GM10847 (cell line): Measurements from ENCODE around the gene ACOXL.

Experiments used
- POLR2A ChIP-seq: IDR thresholded peaks from 2 replicates; pipeline ENCODE4 v1.6.1; 2011; ENCODE audit not compliant: insufficient read length; ENCODE audit errors: extremely low read depth

Gene ACOXL

GRCh38 chr2:110866045-110866444 lies 133.7 kb downstream of the ACOXL start:
- TF ChIP-seq POLR2A = no peak

GRCh38 chr2:110866466-110866865 lies 134.1 kb downstream of the ACOXL start:
- no peak for TF ChIP-seq POLR2A

GRCh38 chr2:110867078-110867477 lies 134.7 kb downstream of the ACOXL start:
- no peak for TF ChIP-seq POLR2A

GRCh38 chr2:110868971-110869370 lies 136.6 kb downstream of the ACOXL start:
- TF ChIP-seq POLR2A = no peak

GRCh38 chr2:110869472-110870446 lies 137.4 kb downstream of the ACOXL start:
- no peak for TF ChIP-seq POLR2A

GRCh38 chr2:110870545-110870944 lies 138.2 kb downstream of the ACOXL start:
- no peak for TF ChIP-seq POLR2A

GRCh38 chr2:110871637-110872036 lies 139.3 kb downstream of the ACOXL start:
- no peak for TF ChIP-seq POLR2A

- no peak for TF ChIP-seq POLR2A
These were observed 140.1 kb downstream of the ACOXL start for GRCh38 chr2:110872521-110872920.

- no peak for TF ChIP-seq POLR2A
These were observed 140.7 kb downstream of the ACOXL start for GRCh38 chr2:110873056-110873502.

GRCh38 chr2:110873597-110874452 lies 141.5 kb downstream of the ACOXL start:
- TF ChIP-seq POLR2A = no peak

- no peak for TF ChIP-seq POLR2A
These were observed 142.3 kb downstream of the ACOXL start for GRCh38 chr2:110874453-110875383.

GRCh38 chr2:110875384-110875725 lies 143.0 kb downstream of the ACOXL start:
- TF ChIP-seq POLR2A = no peak

- TF ChIP-seq POLR2A = no peak
These were observed 144.0 kb downstream of the ACOXL start for GRCh38 chr2:110876167-110876999.
